Hematopoietic multipotent progenitor cell treated with erythropoietin and hydrocortisone succinate and interleukin-3 and kit ligand, for 15 days (in vitro differentiated cells): ENCODE data around the gene BCOR.

Experiments used
- DNase-seq: peaks from one replicate; pipeline ENCODE4 v3.0.0-alpha.2; 2015; ENCODE audit warnings: low spot score

Gene BCOR

GRCh38 chrX:40097504-40098263 lies at the start of gene BCOR:
Gene BCOR (minus strand): TSS chrX:40097958. CDS start chrX:40077929, 20,029 bp downstream.
- peak; percentile 70 for DNase-seq

- no peak for DNase-seq
Measured at GRCh38 chrX:40147126-40147952, 49.6 kb upstream of the BCOR start.

GRCh38 chrX:40146262-40147125 lies 48.7 kb upstream of the BCOR start:
- DNase-seq = no peak

GRCh38 chrX:40145923-40146261 lies 48.1 kb upstream of the BCOR start:
- no peak for DNase-seq

- no peak for DNase-seq
Measured at GRCh38 chrX:40145001-40145922, 47.5 kb upstream of the BCOR start.

GRCh38 chrX:40144576-40144975 lies 46.8 kb upstream of the BCOR start:
- DNase-seq = no peak

- no peak for DNase-seq
Measured at GRCh38 chrX:40143987-40144386, 46.2 kb upstream of the BCOR start.

GRCh38 chrX:40143001-40143400 lies 45.2 kb upstream of the BCOR start:
- DNase-seq = no peak

- no peak for DNase-seq
Measured at GRCh38 chrX:40142417-40142816, 44.7 kb upstream of the BCOR start.

GRCh38 chrX:40140706-40141499 lies 43.1 kb upstream of the BCOR start:
- DNase-seq = no peak

GRCh38 chrX:40132751-40133150 lies 35.0 kb upstream of the BCOR start:
- peak; percentile 83 for DNase-seq

- DNase-seq = no peak
Measured at GRCh38 chrX:40131654-40132337, 34.0 kb upstream of the BCOR start.

- DNase-seq = no peak
Measured at GRCh38 chrX:40130207-40130606, 32.4 kb upstream of the BCOR start.

- no peak for DNase-seq
Measured at GRCh38 chrX:40127052-40127451, 29.3 kb upstream of the BCOR start.

GRCh38 chrX:40122487-40122886 lies 24.7 kb upstream of the BCOR start:
- DNase-seq = no peak

GRCh38 chrX:40121618-40122017 lies 23.9 kb upstream of the BCOR start:
- no peak for DNase-seq

- DNase-seq = no peak
Measured at GRCh38 chrX:40120838-40121580, 23.3 kb upstream of the BCOR start.

- peak; percentile 71 for DNase-seq
Measured at GRCh38 chrX:40117715-40118285, 20.0 kb upstream of the BCOR start.

GRCh38 chrX:40116925-40117324 lies 19.2 kb upstream of the BCOR start:
- DNase-seq = no peak
